NCI-H2171 treated with DMSO at 0.1 percent for 48 hours (cell line): Measurements from ENCODE around the gene ROR2.
A peak's percentile ranks its signal among the peaks of the same experiment; 100 is the strongest.

ENCODE experiments used
- DNase-seq: peaks from one replicate; lab custom pipeline; 2025; lab: John Stamatoyannopoulos, UW

Gene ROR2

DNA sequence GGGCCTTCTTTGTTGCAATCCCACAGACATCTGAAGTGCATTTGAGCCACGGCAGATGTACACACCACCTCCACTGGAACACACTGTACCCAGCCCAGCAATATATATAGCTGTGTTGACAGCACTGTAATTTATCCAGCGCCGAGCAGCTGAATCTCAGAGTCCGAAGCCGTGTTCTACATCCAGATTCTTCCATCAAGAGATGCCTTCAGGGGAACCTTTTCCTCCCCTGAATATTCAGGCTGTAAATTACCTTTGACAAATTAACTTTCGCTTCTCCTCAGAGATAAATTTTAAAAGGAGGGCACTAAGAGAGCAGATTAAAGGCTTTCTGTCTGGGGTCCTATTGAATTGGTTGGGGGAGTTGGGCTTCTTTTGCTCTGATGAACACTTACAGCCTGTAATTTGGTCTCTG lies 76.4 kb downstream of the ROR2 start:
- no peak for DNase-seq

DNA sequence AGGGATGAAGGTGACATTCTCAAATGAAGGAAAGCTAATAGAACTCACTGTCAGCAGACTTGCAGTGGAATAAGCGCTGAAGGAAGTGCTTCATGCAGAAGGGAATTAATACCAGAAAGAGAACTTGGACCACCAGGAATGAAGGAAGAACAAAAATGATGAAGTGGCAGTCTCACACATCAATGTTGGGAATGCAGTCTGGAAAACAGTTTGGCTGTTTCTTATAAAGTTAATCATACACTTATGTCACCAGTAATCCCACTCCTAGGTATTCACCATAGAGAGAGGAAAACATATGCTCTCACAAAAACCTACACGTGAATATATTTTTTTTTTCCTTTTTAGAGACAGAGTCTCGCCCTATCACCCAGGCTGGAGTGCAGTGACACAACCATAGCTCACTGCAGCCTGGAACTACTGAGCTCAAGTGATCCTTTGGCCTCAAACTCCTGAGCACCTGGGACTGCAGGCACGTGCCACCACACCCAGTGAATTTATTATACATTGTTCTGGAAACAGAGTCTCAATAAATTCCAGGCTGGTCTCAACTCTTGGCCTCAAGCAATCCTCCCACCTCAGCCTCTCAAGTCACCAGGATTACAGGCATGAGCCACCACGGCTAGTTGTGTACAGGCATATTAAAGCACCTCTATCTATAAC lies 81.2 kb downstream of the ROR2 start:
- DNase-seq, result no peak

DNA sequence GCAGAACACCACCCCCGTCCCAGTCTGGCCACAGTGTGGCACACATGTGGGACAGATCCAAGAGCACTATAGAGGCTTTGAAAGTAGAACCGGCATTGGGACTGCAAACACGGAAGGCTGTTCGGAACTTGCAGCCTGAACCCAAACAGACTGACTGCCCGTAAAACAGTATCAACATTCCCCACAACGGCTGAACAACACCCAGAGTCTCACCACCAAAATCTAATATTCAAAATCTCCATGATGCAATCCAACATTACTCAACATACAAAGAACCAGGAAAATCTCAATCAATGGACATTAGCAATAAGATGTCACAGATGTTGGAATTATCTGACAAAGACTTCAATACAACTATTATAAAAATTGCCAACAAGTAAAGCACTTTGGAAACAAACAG lies 82.3 kb downstream of the ROR2 start:
- no peak for DNase-seq

DNA sequence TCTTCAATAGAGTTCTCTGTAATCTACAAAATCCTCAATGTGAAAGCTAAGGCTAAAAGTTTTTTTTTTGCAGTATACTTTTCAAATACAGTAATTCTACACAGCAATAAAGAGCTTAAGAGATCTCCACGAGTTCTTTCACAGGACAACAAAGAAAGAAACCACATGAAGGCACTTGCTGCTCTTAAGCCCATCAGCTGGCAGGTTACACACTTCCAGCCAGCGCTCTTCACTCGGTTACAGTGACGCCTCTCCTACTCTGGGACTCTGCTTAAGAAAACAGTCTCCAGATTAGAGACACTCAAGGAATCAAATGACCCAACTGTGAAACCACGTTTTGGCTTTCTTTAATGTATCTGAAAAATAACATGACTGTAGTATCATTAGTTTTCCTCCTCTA lies 85.0 kb downstream of the ROR2 start:
- no peak for DNase-seq

DNA sequence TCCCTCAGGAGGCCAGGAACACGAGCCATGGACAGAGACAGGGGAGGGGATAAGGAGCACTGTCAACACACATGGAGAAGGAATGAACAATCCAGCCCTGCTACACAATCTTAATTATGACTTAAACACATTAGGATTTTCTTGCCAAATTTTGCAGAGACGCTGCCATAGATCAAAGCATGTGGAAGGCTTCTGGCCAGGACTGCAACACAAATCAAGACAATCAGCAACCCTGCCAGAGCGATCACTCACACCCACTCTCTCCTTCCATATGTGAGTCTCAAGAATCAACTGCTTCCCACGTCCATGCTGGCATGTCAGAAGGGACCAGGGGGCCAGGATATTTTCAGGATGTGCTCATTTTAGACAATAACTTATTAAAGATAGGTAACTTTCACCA lies 85.6 kb downstream of the ROR2 start:
- DNase-seq, result no peak

DNA sequence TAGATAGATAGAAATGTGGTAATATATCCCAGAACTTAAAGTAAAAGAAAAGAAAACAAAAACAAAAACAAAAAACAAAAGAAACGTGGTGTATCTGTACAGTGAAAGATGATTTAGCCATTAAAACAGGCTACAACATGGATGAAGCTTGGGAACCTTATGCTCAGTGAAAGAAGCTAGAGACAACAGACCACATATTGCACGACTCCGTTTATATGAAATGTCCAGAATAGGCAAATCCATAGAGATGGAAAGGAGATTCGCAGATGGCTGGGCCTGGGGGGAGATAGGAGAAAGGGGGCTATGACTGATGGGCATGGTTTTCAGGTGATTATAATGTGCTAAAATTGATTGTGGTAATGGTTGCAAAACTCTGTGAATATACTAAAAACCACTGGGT lies 86.6 kb downstream of the ROR2 start:
- no peak for DNase-seq

DNA sequence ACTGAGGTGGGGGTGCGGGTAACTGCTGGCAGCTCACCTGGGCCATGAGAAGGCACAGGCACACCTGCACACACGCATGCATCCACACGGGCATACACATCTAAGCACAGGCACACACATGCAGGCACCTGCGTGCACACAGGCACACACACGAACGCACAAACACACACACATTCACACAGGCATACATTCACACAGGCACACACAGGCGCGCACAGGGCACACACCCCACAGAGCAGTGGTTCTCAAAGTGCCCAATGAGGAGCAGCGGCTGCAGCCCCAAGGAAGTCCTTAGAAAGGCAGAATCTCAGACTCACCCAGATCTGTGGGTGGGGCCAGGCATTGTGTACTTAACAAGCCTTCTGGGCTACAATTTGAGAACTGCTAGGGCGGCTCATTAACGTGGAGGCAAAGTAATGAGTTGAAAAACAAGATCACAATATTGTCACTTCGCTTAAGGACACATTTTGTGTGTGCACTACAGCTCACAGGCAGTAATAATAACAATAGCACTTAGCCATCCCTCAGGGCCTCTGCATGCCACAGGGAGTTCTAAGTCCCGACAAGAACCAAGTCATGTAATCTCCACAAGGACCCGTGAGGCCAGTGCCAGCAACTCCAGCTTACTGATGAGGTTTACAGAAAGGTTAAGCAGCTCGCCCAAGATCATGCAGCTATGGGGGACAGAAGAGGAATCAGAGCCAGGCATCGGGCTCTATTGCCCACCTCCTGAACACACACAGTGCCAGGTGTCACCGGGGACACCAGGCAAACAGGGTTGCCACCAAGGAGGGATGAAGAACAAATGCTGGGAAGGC lies 91.6 kb downstream of the ROR2 start:
- no peak for DNase-seq

DNA sequence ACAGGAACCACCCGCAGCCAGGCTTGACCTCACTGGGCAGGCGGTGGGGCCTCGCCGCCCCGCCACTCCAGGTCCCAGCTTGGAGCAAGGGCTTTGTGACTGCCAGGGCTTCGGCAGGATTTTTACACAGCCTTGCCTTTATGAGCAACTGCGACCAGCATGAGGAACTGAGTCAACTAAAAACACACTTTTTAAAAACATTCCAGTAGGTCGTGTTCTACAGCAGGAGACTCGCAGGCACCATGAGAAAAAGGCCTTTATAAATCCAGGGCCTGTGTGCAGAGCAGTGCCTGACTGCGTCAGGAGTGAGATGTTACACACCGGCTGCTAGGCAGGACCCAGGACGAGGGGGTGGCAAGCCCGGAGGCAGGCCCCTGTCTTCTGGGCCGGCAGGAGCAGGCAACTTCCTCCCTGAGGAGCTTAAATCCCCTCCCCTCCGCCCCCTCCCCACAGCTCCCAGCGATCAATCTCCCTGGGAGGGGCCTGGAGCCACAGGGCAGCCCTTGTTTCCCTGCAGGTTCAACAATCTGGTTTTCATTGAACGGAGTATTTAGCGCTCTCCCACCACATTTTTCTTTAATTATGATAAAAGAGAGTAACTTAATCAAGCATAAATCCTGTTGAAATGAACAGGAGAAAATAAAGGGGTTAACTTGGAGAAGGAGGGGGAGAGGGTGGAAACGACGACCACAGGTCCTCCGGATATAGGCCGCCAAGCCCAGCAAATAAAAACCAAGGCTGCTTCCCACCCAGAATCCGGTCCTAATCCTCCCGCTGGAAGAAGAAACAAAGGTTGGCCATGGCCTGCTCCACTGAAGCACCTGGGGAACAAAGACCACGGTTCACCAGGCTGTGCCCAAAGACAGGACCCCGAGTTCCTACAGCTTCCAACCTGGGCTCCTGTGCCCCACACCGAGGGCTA lies 92.5 kb downstream of the ROR2 start:
- no peak for DNase-seq

DNA sequence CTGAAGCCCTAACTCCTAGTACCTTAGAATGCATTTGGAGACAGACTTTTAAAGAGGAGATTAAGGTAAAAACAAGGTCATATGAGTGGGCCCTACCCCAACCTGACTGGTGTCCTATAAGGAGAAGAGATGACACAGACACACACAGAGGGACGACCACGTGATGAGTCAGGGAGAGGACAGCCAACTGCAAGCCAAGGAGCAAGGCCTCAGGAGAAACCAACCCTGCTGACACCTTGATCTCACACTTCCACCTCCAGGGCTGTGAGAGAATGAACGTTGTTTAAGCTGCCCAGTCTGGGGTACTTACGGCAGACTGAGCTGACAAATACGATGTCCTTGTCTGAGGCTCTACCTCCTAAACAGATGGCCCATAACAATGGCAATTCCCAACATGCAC lies 93.6 kb downstream of the ROR2 start:
- peak; percentile 11 for DNase-seq

DNA sequence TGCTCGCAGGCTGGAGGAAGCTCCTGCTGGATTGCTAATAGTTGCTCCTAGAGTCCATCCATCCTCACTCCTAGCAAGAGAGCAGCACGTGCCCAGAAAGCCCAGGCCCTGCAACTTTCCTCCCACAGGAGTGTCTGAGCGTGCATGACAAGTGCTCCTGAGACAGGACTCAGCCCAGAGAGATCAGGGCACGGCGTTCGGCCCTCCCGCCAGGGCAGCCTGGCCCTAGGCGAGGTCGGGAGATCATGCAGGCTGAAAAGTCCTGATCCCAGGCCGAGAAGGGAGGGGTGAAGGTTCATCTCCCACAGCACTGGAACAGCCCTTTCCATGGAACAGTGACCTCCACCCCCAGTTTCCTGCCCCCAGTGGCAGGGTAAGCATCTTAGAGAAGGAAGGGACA lies 94.8 kb downstream of the ROR2 start:
- DNase-seq, result no peak

DNA sequence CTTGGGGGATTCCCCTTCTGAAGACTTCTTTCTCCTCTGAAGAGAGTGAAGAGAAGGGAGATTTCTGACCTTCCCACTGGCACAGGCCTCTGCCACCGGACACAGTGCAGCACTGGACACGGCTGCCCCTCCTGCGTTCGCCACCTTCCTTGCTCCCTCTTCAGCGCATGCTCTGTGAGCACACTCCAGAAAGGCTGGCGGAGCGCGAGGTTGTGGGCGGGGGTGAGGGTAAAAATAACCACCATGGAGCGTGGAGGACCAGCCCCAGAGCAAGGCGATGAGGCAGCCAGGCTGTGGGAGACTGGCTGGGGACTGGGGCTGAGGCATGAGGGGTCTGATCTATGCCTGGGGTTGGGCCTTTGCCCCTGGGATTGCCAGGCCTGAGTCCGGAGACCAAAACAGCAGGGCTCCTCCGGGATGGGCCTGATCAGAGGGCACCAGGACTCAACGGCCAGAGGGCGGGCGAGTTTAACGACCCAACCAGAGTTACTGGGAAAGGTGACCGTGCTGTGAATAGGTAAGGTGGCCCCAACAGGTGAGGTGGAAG lies 97.2 kb downstream of the ROR2 start:
- DNase-seq, result no peak

DNA sequence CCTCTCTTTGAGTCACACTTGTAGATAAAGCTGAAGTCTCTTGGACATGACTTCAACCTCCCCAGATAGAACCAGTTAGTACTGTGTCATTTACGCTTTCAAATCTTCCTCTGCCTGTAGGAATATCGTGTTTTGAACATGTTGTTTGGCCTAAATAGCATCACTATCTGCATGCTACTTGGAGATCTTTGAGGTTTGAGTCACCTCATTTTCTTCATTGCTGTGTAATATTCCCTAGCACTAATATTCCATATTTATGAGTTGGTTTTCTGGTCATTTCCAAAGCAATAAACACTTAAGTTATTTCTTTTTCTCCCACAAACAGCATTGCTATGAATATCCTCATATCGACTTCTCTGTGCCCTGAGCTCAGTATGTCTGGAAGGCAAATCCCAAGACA lies 100.3 kb downstream of the ROR2 start:
- DNase-seq, result no peak

DNA sequence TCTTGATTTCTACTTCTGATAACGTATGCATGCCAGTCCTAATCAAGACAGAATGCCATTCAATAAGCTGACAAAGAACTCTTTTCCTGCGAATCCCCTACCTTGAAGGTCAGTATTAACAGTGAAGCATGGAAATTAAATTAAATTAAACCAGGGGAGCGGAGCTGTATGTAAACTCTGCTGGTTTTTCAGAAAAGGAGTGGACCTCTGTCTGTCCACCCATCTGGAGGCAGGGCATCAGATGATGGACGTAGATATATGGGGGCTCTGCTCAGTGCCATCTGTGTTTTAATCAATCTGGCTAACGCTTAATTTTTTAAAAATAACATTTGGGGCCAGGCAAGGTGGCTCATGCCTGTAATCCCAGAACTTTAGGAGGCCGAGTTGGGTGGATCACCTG lies 101.9 kb downstream of the ROR2 start:
- DNase-seq, result no peak

DNA sequence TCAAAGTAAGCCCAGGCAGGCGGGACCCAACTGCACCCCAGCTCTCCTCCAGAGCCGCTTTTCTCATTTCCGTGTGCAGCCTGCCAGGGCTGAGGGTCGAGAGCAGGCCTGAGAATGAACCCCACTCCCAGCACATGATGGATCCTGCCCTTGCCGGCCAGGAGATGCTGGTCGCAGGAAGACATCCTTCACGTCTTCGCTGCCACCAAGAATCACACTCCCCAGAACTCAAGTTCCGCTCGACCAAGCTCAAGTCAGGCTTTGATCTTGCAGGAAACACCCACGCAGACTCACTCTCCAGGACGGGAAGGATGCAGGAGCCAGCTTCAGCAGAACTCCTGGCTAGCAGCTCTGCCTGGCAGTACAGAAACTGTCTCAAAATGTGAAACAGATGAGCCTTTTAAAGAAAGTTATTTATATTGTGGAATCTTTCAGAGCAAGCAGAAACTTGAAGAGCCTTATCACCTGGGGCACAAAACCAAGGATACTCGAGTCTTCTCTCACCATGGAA lies 102.4 kb downstream of the ROR2 start:
- DNase-seq, result no peak

DNA sequence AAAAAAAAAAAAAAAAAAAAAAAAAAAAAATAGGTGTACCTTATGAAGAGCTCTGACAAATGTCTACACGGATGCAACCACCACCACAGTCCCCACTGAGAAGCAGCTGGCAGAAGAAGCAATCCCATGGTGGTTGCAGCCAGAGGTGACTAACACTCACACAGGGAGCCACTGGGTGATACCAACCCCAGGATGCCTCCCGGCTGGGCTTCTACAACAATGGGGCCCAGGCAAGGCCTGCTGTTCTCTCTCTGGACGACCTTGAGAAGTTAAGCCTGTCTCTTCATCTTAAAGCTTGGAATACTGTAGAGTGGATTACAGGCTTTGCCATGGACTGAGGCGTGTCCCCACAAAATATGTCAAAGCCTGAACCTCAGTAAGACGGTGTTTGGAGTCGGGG lies 104.1 kb downstream of the ROR2 start:
- no peak for DNase-seq

DNA sequence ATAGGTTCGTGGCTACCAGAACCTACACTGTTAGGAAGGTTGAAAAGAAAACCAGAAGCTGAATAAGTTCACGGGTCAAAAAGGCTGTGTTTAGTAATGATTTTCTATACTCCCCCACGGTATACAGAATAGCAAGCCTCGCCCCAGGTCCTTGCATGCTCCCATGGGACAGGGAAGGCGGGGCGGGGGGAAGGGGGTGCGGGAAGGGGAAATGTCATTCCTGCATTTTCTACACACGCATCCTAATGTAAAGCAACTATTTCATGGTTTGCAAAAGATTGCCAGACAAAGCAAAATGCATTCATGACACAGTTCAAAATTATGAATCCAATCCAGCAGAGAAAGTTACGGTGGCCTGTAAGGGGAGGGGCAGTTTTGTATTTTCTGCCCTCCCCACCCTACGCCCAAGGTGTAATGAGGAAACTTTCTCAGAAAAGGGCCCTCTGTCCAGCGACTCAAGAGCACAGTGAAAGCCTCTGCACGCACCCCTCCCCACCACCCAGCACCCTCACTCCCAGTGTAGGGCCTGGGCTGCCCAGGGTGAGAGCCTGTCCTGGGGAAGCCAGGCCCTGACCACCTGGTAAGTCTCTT lies 105.2 kb downstream of the ROR2 start:
- no peak for DNase-seq

DNA sequence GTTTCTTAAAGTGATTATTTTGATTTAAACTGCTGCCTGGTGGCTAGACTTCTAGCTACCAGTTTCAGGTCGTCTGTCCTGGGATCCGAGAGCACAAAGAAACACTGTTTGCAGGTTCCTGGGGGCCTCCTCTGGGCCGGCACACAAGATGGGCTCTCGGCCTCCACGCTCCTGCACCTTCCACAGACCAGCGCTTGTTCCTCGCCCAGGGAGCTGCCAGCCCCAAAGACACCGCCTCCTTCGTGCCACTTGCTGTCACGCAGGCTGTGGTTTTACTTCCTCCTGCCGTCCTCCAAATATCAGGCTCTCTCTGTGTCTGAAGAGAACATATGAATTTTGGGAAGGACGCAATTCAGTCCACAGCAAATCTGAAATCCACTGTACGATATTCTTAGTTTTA lies 105.8 kb downstream of the ROR2 start:
- DNase-seq, result no peak

DNA sequence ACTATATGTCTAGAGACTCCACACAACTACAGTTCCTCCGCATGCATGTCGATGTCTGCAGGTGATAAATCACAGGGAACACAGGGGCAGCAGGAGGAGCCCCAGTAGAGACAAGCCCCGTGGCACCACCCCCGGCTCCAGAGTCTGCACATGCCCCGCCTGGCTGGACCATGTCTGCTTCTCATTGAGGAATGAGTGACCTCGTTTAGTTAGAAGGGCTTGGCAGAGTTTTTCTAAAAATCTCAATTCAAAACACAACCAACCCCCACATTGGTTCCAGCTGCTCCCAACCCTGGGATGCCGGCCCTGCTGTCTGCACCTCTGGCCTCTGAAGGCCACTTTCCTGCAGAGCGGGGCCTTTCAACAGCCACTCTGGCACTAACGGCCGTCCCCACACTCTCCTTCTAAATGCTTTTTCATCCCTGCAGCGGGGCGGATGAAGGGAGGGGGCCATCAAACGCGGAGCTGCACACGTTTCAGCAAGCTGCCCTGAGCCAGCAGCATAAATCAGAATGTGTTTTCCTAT lies 106.3 kb downstream of the ROR2 start:
- DNase-seq, result no peak

DNA sequence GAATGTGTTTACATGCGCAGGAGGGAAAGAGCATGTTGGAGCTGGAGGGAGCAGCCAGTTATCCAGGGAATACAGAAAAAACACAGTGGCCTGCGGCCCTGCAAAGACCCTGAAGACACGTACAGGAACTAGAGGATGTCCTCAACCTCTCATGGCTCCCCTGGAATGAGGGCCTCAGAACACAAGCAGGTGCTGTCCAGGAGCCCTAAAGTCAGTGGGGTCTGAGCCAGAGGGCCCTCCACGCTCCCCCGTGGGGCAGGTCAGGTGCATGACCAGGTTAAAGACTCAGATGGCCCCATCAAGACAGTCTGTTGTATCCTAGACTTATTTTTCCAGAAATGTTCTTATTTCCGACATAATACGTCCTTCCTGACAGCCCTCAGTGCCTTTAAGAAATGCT lies 106.9 kb downstream of the ROR2 start:
- DNase-seq, result no peak

DNA sequence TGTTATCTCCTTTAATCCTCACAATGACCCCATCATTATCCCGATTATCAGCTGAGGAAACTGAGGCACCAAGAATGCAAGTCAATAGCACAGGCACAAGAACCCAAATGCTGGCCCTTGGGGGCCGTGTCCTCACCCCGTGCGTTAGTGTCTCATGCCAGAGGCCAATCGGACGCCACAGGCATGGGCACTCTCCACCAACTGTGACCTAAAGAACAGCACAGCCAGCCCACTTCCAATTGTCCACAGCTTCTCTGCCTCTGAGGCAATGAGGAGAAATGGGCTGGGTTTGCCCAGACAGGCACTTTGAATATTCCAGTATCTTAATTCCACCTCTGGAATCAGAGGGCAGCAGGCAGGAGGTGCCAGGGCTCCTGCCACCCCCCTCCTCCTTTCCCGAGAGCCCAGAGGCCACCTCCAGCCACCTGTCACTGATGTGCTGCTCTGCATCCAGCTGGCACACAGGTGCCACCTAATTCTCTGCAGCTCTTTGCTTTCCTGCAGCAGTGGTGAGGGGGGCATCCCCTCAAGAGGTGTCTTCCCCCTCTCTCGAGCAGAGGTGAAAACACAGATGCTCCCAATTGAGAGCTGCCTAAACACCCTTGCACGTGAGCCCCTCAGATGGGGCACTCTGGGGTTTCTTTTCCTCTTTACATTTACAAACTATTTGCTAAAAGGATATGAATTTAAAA lies 107.5 kb downstream of the ROR2 start:
- DNase-seq, result peak; percentile 89

DNA sequence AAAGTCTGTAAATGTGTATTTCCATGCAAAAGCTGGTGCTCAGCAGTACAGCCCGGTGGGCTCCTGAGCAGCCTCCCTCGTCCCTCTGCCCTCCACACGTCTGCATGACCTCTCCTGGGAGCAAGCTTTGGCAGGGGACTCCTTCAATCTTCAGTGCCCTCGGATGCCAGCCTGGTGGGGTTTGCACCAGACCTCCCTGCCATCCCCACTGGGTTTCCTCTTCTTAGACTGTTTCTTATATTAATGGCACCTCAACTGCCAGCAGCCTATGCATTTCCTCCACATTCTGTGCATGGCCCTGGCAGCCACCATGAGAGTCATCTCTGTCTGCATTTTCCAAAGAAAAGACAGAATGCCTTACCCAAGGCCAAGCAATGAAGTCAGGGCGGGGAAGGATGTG lies 108.4 kb downstream of the ROR2 start:
- no peak for DNase-seq
